Stimulated activated CD8-positive, alpha-beta memory T cell treated with anti-CD3 and anti-CD28 coated beads, Interleukin-4, amount 100 ng/mL, for 48 hours (primary cell): ENCODE data around the gene ZHX3.

Experiments
- DNase-seq: peaks from one replicate; pipeline ENCODE4 v3.0.0-alpha.2; 2020

The ZHX3 gene

DNA sequence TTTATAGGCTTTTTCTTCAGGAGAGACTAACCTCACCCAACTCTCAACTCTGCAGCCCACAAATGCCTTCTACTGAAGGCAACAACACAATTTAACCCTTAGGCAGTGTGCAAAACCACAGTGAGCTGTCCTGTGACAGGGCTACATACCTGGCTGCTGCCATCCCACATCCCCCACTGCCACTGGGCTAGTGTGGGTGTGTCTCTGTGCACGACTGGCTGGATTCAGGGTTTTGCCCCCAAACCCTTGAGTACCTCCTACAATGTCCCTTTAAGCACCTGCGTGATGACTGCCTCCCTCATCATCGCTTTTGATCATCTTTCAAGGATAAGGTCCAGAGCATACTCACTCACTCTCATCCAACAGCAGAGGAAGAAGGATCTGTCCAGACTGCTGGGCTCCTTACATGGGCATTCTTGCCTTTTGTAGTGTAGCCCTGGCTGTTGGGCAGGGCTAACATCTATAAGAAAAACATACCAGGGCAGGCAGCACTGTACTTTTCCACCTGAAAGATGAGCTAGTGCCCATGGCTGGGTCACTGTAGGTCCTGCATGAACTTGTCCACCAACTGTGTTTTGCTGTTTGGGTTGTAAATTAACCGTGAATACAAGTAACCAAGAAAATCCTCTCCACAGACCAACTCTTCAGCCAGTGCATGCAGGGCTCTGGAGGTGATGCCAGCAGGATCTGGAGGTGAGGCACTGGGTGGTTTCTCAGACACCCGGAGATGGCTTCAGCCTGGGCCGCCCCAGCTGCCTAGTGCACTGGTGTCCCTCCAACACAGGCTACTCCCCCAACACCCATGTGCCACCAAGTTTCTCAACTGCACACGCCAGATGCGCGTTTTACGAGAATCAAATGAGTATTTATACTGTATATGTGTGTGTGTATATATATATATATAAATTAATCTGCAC, 135.0 kb downstream of the ZHX3 start:
- no peak for DNase-seq

DNA sequence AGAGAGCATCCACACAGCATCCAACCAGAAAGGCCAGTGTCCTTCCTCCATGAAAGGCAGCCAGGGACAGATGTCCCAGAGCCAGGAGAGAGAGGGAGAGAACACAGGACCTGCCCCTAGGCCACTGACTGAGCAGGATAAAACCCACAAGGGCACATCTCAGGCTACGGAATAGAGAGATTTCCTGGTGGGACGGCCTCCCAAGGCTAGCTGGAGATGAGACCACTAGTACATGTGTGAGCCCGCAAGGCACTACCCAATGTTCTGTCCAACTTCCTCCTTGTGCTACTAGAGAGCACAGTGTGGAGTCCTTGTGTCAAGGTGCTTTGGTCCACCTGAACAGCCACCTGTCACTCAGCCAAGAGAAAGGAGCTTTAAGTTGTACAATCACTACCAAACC, 136.0 kb downstream of the ZHX3 start:
- DNase-seq = no peak

DNA sequence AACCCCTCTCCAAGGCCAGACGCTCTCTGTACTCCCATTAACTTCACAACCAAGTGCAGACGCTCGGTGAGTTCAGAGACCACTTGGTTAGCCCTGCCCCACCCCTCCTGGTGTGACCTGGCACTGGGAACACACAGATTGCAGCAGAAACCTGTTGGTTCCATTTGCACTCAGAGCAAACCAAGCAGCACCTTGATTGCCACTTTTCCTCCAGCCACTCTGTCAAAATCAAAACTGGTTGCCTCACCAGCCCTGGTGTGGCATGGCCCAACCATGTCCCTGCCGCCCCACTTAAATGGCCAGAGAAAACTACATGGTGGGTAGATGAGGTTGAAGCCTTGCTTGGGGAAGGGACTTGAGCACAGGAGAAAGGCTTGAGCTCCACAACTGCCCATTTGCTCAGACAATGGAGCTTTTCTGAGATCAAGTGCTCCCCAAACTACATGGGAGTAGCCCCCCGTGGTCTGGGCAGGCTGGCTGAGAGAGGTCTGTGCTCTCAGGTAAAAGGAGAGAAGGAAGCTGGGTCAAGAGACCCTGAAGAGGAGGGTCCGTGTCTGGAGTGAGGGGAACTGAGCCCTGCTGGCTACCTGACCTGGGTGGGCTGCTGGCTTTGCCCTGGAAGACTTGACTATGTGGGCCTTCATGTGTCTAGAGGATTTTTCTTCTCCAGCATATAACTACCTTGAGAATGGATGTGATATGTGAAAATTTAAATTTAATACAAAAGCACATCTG, 136.8 kb downstream of the ZHX3 start:
- peak; percentile 20 for DNase-seq

DNA sequence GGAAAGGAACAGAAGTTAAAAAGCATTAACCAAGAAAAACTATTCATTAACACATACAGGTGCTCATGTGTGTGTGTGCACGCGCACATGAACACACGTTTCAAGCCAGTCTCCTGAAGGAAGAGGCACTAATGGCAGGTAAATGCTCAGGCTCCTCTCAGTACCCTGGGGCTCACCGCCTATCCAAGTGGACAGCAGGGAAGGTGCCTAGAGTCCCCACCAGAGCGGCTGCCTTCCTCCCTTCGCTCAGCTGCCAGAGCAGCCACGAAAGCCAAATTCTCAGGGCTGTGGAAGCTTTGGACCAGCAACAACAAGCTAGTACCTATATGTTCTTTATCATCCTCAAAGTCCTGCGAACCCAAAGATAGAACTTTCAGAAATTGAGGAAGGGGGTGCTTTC, 137.6 kb downstream of the ZHX3 start:
- peak; percentile 21 for DNase-seq

DNA sequence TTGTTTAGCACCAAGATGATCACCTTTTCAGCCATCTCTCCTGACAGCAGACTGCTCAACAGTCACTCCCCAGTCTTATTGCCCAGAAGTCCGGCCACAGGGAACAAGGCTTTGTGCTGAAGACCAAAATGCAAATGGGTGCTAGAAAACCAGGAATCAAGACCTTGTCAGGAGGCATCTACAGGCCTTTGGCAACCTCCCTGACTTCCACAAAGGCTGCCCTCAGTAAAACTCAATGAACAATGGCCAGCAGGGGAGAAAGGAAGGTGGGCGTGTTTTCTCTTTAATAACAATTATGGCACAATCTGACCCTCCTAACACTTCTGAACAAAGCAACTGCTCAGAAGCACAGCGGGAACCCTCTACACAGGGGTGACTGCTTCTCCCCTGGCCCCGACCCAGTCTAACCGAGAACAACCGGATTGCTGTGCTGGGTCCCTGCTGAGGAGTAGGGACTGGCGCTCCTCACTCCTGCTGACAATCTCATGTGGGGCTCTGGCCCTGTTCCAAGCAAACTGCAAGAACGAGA, 138.6 kb downstream of the ZHX3 start:
- DNase-seq = peak; percentile 20

DNA sequence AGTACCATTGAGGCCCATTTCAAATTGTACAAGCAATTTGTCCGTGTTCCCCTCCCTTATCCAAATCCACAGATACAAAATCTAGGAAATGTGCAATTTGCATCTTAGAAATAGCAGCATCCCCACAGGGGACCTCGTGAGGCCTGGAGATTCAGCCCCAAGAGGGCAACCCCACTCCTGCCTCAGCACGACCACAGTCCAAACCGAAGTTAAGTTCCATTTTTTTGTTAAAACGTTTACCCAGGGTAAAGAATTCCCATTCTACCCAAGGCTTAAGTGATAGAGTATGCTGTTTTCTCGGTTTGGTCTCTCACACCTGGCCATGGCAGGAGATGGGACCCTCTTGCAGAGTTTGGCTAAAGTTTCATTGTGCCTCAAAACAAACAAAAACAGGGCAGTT, 139.0 kb downstream of the ZHX3 start:
- DNase-seq = peak; percentile 14

GRCh38 chr20:41177636-41178035, 139.9 kb downstream of the ZHX3 start:
- DNase-seq = peak; percentile 15

GRCh38 chr20:41176711-41177552, 140.6 kb downstream of the ZHX3 start:
- peak; percentile 18 for DNase-seq

GRCh38 chr20:41175727-41176330, 141.7 kb downstream of the ZHX3 start:
- DNase-seq = no peak

- DNase-seq = peak; percentile 13
Observed at GRCh38 chr20:41175201-41175651, 142.3 kb downstream of the ZHX3 start.

GRCh38 chr20:41174782-41175181, 142.7 kb downstream of the ZHX3 start:
- peak; percentile 10 for DNase-seq

- peak; percentile 16 for DNase-seq
Observed at GRCh38 chr20:41174373-41174772, 143.2 kb downstream of the ZHX3 start.

DNA sequence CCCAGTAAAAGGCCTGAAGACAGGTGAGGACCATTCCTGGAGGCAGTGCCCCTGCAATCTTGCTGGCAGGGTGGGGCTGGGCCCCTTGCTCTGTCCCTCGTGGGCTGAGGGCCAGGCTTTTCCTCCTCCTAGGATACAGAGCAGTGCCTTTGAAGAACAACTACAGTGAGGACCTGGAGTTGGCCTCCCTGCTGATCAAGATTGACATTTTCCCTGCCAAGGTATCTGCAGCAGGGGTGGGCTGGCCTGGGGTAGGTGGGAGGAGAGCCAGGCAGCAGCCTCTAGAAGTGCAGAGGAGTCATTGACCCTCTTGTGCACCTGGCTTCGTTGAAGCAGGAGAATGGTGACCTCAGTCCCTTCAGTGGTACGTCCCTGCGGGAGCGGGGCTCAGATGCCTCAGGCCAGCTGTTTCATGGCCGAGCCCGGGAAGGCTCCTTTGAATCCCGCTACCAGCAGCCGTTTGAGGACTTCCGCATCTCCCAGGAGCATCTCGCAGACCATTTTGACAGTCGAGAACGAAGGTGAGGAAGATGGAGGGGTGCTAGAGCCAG, 143.7 kb downstream of the ZHX3 start:
- DNase-seq = peak; percentile 16

GRCh38 chr20:41173161-41173721, 144.3 kb downstream of the ZHX3 start:
- peak; percentile 83 for DNase-seq

DNA sequence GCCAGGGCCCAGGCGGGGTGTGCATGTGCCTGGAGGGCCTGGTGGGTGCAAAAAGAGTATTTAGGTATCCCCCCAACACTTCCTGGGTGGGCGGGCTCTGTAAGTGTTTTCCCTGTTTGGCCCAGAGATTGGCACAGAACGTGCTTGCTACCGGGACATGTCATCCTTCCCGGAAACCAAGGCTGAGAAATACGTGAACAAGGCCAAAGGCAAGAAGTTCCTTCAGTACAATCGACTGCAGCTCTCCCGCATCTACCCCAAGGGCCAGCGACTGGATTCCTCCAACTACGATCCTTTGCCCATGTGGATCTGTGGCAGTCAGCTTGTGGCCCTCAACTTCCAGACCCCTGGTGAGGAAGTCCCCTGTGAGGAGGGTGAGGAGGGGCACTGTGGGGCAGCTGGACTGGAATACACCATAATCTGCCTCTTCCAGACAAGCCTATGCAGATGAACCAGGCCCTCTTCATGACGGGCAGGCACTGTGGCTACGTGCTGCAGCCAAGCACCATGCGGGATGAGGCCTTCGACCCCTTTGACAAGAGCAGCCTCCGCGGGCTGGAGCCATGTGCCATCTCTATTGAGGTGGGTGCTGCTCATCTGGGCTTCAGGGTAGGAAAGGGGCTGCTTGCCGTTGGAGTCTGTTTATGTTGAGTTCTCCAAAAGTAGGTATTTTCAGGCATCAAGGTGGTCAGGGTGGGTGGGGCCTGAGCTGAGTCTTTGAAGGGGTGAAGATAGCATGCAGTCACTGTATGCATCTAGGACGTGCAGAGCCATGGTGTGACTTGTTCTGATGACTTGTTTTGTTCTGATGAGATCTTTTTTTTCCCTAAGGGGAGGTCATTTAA, 145.0 kb downstream of the ZHX3 start:
- peak; percentile 24 for DNase-seq

- peak; percentile 14 for DNase-seq
Observed at GRCh38 chr20:41171736-41172295, 145.7 kb downstream of the ZHX3 start.

- no peak for DNase-seq
Observed at GRCh38 chr20:41170386-41171105, 147.0 kb downstream of the ZHX3 start.

- no peak for DNase-seq
Observed at GRCh38 chr20:41169791-41170351, 147.7 kb downstream of the ZHX3 start.

GRCh38 chr20:41169162-41169690, 148.3 kb downstream of the ZHX3 start:
- DNase-seq = no peak
